ENCODE data around the gene FBXL20.

DNA sequence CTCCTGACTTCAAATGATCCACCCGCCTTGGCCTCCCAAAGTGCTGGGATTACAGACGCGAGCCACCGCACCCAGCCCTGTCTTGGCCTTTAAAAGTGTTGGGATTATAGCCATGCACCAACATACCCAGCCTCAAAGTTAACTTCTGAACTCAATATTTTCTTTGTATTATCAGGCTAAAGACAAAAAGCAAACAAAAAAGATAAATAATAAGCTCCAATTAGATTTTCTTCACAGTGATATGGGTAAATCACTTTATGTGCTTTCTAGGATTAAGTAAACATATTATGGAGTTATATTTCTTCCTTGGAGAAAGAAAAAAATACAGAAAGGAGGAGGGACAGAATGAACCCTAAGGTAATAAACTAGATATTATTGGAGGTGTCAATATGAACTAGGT is 74.3 kb downstream of the FBXL20 start:
- TF ChIP-seq, protein P1, sequence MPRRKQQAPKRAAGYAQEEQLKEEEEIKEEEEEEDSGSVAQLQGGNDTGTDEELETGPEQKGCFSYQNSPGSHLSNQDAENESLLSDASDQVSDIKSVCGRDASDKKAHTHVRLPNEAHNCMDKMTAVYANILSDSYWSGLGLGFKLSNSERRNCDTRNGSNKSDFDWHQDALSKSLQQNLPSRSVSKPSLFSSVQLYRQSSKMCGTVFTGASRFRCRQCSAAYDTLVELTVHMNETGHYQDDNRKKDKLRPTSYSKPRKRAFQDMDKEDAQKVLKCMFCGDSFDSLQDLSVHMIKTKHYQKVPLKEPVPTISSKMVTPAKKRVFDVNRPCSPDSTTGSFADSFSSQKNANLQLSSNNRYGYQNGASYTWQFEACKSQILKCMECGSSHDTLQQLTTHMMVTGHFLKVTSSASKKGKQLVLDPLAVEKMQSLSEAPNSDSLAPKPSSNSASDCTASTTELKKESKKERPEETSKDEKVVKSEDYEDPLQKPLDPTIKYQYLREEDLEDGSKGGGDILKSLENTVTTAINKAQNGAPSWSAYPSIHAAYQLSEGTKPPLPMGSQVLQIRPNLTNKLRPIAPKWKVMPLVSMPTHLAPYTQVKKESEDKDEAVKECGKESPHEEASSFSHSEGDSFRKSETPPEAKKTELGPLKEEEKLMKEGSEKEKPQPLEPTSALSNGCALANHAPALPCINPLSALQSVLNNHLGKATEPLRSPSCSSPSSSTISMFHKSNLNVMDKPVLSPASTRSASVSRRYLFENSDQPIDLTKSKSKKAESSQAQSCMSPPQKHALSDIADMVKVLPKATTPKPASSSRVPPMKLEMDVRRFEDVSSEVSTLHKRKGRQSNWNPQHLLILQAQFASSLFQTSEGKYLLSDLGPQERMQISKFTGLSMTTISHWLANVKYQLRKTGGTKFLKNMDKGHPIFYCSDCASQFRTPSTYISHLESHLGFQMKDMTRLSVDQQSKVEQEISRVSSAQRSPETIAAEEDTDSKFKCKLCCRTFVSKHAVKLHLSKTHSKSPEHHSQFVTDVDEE (CRISPR knock-in tag; IDR thresholded peaks at IDR 0.05), result no peak
- no peak for TF ChIP-seq SNAI2 (CRISPR knock-in tag; IDR thresholded peaks at IDR 0.05)
- TF ChIP-seq, protein P2, sequence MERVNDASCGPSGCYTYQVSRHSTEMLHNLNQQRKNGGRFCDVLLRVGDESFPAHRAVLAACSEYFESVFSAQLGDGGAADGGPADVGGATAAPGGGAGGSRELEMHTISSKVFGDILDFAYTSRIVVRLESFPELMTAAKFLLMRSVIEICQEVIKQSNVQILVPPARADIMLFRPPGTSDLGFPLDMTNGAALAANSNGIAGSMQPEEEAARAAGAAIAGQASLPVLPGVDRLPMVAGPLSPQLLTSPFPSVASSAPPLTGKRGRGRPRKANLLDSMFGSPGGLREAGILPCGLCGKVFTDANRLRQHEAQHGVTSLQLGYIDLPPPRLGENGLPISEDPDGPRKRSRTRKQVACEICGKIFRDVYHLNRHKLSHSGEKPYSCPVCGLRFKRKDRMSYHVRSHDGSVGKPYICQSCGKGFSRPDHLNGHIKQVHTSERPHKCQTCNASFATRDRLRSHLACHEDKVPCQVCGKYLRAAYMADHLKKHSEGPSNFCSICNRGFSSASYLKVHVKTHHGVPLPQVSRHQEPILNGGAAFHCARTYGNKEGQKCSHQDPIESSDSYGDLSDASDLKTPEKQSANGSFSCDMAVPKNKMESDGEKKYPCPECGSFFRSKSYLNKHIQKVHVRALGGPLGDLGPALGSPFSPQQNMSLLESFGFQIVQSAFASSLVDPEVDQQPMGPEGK (CRISPR knock-in tag; IDR thresholded peaks at IDR 0.05; ENCODE audit: borderline replicate concordance), result no peak
- no peak for TF ChIP-seq PPARA (CRISPR knock-in tag; IDR thresholded peaks at IDR 0.05; ENCODE audit: borderline replicate concordance)
- TF ChIP-seq ARNTL (CRISPR knock-in tag; IDR thresholded peaks at IDR 0.05; ENCODE audit: borderline replicate concordance, low read depth), result no peak
- TF ChIP-seq OSR1 (CRISPR knock-in tag; IDR thresholded peaks at IDR 0.05), result no peak
- TF ChIP-seq ZNF70 (CRISPR knock-in tag; IDR thresholded peaks at IDR 0.05), result no peak
- TF ChIP-seq RARB (CRISPR knock-in tag; IDR thresholded peaks at IDR 0.05), result no peak
- TF ChIP-seq ISL1 (CRISPR knock-in tag; IDR thresholded peaks at IDR 0.05), result no peak
- TF ChIP-seq GLIS3 (CRISPR knock-in tag; IDR thresholded peaks at IDR 0.05), result no peak
- TF ChIP-seq, protein P3, sequence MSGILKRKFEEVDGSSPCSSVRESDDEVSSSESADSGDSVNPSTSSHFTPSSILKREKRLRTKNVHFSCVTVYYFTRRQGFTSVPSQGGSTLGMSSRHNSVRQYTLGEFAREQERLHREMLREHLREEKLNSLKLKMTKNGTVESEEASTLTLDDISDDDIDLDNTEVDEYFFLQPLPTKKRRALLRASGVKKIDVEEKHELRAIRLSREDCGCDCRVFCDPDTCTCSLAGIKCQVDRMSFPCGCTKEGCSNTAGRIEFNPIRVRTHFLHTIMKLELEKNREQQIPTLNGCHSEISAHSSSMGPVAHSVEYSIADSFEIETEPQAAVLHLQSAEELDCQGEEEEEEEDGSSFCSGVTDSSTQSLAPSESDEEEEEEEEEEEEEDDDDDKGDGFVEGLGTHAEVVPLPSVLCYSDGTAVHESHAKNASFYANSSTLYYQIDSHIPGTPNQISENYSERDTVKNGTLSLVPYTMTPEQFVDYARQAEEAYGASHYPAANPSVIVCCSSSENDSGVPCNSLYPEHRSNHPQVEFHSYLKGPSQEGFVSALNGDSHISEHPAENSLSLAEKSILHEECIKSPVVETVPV (CRISPR knock-in tag; IDR thresholded peaks at IDR 0.05), result no peak
